CD4-positive, alpha-beta T cell (primary cell): ENCODE measurements around the gene CMSS1. TPM values are rescaled to one million over a fixed set of nuclear protein-coding genes. Genes with fewer than 3 reads are reported as not detected.

Experiments used
- ATAC-seq: fragments of 200-7000 bp; cut with Tn5 transposase; one replicate; pipeline ENCODE4 v1.10.0; 2022; ENCODE audit warnings: mild to moderate bottlenecking; ENCODE audit not compliant: poor library complexity
- CTCF ChIA-PET: fragments of 350-600 bp; sonication (Branson Sonifier 250); formaldehyde crosslinking; loops from one replicate; lab custom pipeline; 2021; ENCODE audit warnings: antibody characterized with exemption, inconsistent platforms; lab: Charles Lee
- POLR2A ChIA-PET: fragments of 350-600 bp; sonication (Branson Sonifier 250); formaldehyde crosslinking; loops from one replicate; lab custom pipeline; 2021; ENCODE audit warnings: antibody characterized with exemption, inconsistent platforms; lab: Charles Lee
- DNase-seq, 14 experiments: peaks; one replicate each; pipeline ENCODE4 v3.0.0-alpha.2; 2013 to 2020; ENCODE audit warnings: mixed read lengths in 2 of 14
- H3K27ac ChIP-seq, 2 donors: one replicate each; pipeline versions ENCODE4 v1.5.1 to v1.7.0; 2013; ENCODE audit warnings: low read length in 2 of 2, low read depth in 1 of 2, mild to moderate bottlenecking in 1 of 2
- H3K27me3 ChIP-seq, 2 experiments: 1 replicate in 1 of 2; 2 replicates in 1 of 2; pipeline versions ENCODE4 v1.6.1 to v1.7.0; 2013; ENCODE audit warnings: low read length in 2 of 2, control low read depth in 1 of 2, mild to moderate bottlenecking in 1 of 2, moderate library complexity in 1 of 2; ENCODE audit not compliant: insufficient read depth in 2 of 2, control insufficient read depth in 1 of 2
- H3K36me3 ChIP-seq: one replicate; pipeline ENCODE4 v1.6.1; 2013; ENCODE audit warnings: low read length, control low read depth; ENCODE audit not compliant: insufficient read depth
- H3K4me1 ChIP-seq: one replicate; pipeline ENCODE4 v1.6.1; 2013; ENCODE audit warnings: low read length, control low read depth; ENCODE audit not compliant: insufficient read depth
- H3K4me3 ChIP-seq: one replicate; pipeline ENCODE4 v1.5.1; 2013; ENCODE audit warnings: mild to moderate bottlenecking, low read length, moderate library complexity
- H3K9me3 ChIP-seq, 2 experiments: 1 replicate in 1 of 2; 2 replicates in 1 of 2; pipeline versions ENCODE4 v1.6.1 to v1.7.0; 2013; ENCODE audit warnings: low read length in 2 of 2, mild to moderate bottlenecking in 2 of 2, control low read depth in 1 of 2, moderate library complexity in 1 of 2; ENCODE audit not compliant: control insufficient read depth in 1 of 2, insufficient read depth in 1 of 2
- H3K27ac Mint-ChIP-seq: one replicate; pipeline ENCODE4 v1.8.0; 2020; ENCODE audit warnings: mixed read lengths
- H3K27me3 Mint-ChIP-seq: one replicate; pipeline ENCODE4 v1.8.0; 2021; ENCODE audit warnings: mixed read lengths
- H3K36me3 Mint-ChIP-seq: one replicate; pipeline ENCODE4 v1.8.0; 2021; ENCODE audit warnings: low read depth, mixed read lengths
- H3K4me1 Mint-ChIP-seq: one replicate; pipeline ENCODE4 v1.8.0; 2021; ENCODE audit warnings: low read depth, mixed read lengths
- H3K4me3 Mint-ChIP-seq: one replicate; pipeline ENCODE4 v1.8.0; 2020; ENCODE audit warnings: mild to moderate bottlenecking, mixed read lengths
- H3K9me3 Mint-ChIP-seq: one replicate; pipeline ENCODE4 v1.8.0; 2020; ENCODE audit warnings: mixed read lengths
- intact Hi-C, 2 experiments: fragments of 100-400 bp; cut with DNase I in 1 of 2; cut with micrococcal nuclease in 1 of 2; formaldehyde crosslinking; loops; one replicate each; pipeline versions ENCODE4 v1.15.1 to v1.9.0; 2023 to 2025; cut with DNase I, micrococcal nuclease
- total RNA-seq, 174 experiments: library from RNA in 2 of 174; stranded (reverse) in 2 of 174; gene quantifications; one replicate each; pipeline ENCODE4 v1.2.3 and lab custom pipeline; 2021 to 2026
- TF ChIP-seq, protein P1 (sequence below): fragments of 200-600 bp; IDR thresholded peaks from one replicate; pipeline ENCODE4 v1.8.0; 2022; ENCODE audit warnings: antibody characterized with exemption, mild to moderate bottlenecking

Gene CMSS1
- total RNA-seq, 2 experiments from 2014 or later, result 12.2 TPM

DNA sequence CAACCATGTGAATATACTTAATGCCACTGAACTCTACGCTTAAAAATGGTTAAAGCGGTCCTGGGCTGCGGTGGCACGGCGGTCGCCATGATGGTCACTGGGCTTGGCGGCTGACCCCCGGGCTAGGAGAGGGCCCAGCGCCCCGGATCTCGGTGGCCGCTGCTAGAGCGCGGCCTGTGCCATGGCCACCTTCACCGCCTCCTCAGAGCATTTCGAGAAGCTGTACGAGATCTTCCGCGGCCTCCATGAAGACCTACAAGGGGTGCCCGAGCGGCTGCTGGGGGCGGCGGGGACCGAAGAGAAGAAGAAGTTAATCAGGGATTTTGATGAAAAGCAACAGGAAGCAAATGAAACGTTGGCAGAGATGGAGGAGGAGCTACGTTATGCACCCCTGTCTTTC lies 407.5 kb downstream of the CMSS1 start:
- no peaks in the 10 kb centered on the region for H3K4me1 Mint-ChIP-seq

GRCh38 chr3:100225883-100226282 lies 408.2 kb downstream of the CMSS1 start:
- Histone ChIP-seq H3K36me3 (no peaks in the 10 kb centered on the region), H3K4me3 (no peak overlapping the region), H3K27me3 (no peaks in the 10 kb centered on the region), H3K9me3 (no peaks in the 10 kb centered on the region), H3K27ac (no peak overlapping the region), H3K4me1 (no peaks in the 10 kb centered on the region)
- H3K9me3 Mint-ChIP-seq, result no peaks in the 10 kb centered on the region
- DNase-seq (no peak), ATAC-seq (no peak)
- TF ChIP-seq, protein P1, sequence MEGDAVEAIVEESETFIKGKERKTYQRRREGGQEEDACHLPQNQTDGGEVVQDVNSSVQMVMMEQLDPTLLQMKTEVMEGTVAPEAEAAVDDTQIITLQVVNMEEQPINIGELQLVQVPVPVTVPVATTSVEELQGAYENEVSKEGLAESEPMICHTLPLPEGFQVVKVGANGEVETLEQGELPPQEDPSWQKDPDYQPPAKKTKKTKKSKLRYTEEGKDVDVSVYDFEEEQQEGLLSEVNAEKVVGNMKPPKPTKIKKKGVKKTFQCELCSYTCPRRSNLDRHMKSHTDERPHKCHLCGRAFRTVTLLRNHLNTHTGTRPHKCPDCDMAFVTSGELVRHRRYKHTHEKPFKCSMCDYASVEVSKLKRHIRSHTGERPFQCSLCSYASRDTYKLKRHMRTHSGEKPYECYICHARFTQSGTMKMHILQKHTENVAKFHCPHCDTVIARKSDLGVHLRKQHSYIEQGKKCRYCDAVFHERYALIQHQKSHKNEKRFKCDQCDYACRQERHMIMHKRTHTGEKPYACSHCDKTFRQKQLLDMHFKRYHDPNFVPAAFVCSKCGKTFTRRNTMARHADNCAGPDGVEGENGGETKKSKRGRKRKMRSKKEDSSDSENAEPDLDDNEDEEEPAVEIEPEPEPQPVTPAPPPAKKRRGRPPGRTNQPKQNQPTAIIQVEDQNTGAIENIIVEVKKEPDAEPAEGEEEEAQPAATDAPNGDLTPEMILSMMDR, result no peak
- H3K27ac Mint-ChIP-seq, result no peak overlapping the region
- H3K4me1 Mint-ChIP-seq, result no peaks in the 10 kb centered on the region
- ChIA-PET CTCF (no interaction called here), POLR2A (no interaction called here)
- no peak overlapping the region for H3K4me3 Mint-ChIP-seq
- no peaks in the 10 kb centered on the region for H3K36me3 Mint-ChIP-seq
- intact Hi-C loops, result no loop called here
- peaks cover 4% of the 10 kb centered on the region for H3K27me3 Mint-ChIP-seq

More for the DNA sequence above, 407.5 kb downstream of the CMSS1 start:
- ChIA-PET CTCF (no interaction called here), POLR2A (no interaction called here)
- Histone ChIP-seq H3K36me3 (no peaks in the 10 kb centered on the region), H3K27me3 (no peaks in the 10 kb centered on the region), H3K4me1 (no peaks in the 10 kb centered on the region), H3K27ac (no peak overlapping the region), H3K9me3 (no peaks in the 10 kb centered on the region), H3K4me3 (no peak overlapping the region)
- no peaks in the 10 kb centered on the region for H3K36me3 Mint-ChIP-seq
- H3K27ac Mint-ChIP-seq, result no peak overlapping the region
- H3K9me3 Mint-ChIP-seq, result no peaks in the 10 kb centered on the region
- no peak for ATAC-seq
- no peak for DNase-seq
- TF ChIP-seq, protein P1, result no peak
- intact Hi-C loops, result no loop called here
- H3K4me3 Mint-ChIP-seq, result no peak overlapping the region
- H3K27me3 Mint-ChIP-seq, result peaks cover 4% of the 10 kb centered on the region

- no peaks in the 10 kb centered on the region for H3K4me1 Mint-ChIP-seq
- intact Hi-C loops, result no loop called here
- H3K9me3 ChIP-seq, result no peaks in the 10 kb centered on the region
- TF ChIP-seq, protein P1, result no peak
- no peaks in the 10 kb centered on the region for H3K4me1 ChIP-seq
- no peak for ATAC-seq
- H3K9me3 Mint-ChIP-seq, result no peaks in the 10 kb centered on the region
- no peak overlapping the region for H3K4me3 Mint-ChIP-seq
- no peak overlapping the region for H3K27ac ChIP-seq
- H3K27ac Mint-ChIP-seq, result no peak overlapping the region
- no peaks in the 10 kb centered on the region for H3K36me3 ChIP-seq
- DNase-seq, result no peak
- H3K27me3 Mint-ChIP-seq, result peaks cover 4% of the 10 kb centered on the region
- H3K36me3 Mint-ChIP-seq, result no peaks in the 10 kb centered on the region
- H3K27me3 ChIP-seq, result no peaks in the 10 kb centered on the region
- POLR2A ChIA-PET, result no interaction called here
- CTCF ChIA-PET, result no interaction called here
- no peak overlapping the region for H3K4me3 ChIP-seq
These were observed 409.2 kb downstream of the CMSS1 start for GRCh38 chr3:100226712-100227429.
